Parathyroid adenoma (tissue), 2 donors: ENCODE measurements around the gene ORC6.

Experiments
- H2AFZ ChIP-seq: fragments of 300-600 bp; sonication (generic); one replicate; pipeline ENCODE4 v1.7.0; 2017; ENCODE audit warnings: antibody characterized with exemption, mild to moderate bottlenecking
- H3K27ac ChIP-seq: fragments of 300-600 bp; sonication (generic); one replicate; pipeline ENCODE4 v1.7.0; 2017
- H3K27me3 ChIP-seq: fragments of 300-600 bp; sonication (generic); one replicate; pipeline ENCODE4 v1.7.0; 2017; ENCODE audit warnings: low read length; ENCODE audit not compliant: control insufficient read depth, insufficient read depth
- H3K36me3 ChIP-seq: fragments of 300-600 bp; sonication (generic); one replicate; pipeline ENCODE4 v1.7.0; 2017; ENCODE audit warnings: low read length; ENCODE audit not compliant: control insufficient read depth, insufficient read depth
- H3K4me1 ChIP-seq: fragments of 300-600 bp; sonication (generic); one replicate; pipeline ENCODE4 v1.7.0; 2017; ENCODE audit warnings: control low read depth
- H3K4me2 ChIP-seq: fragments of 300-600 bp; sonication (generic); one replicate; pipeline ENCODE4 v1.7.0; 2017; ENCODE audit warnings: low read length
- H3K4me3 ChIP-seq: fragments of 300-600 bp; sonication (generic); one replicate; pipeline ENCODE4 v1.7.0; 2017; ENCODE audit warnings: low read depth, low read length
- H3K79me2 ChIP-seq: fragments of 300-600 bp; sonication (generic); one replicate; pipeline ENCODE4 v1.7.0; 2017; ENCODE audit warnings: control low read depth
- H3K9ac ChIP-seq: fragments of 300-600 bp; sonication (generic); one replicate; pipeline ENCODE4 v1.7.0; 2017; ENCODE audit warnings: mild to moderate bottlenecking
- H3K9me3 ChIP-seq: fragments of 300-600 bp; sonication (generic); one replicate; pipeline ENCODE4 v1.7.0; 2017; ENCODE audit warnings: low read length; ENCODE audit not compliant: control insufficient read depth
- CTCF ChIP-seq: fragments of 300-600 bp; sonication (generic); IDR thresholded peaks from one replicate; pipeline ENCODE4 v1.7.0; 2017; ENCODE audit warnings: antibody characterized with exemption, mild to moderate bottlenecking
- donor health status: primary hyperparathyroidism.

Gene ORC6

DNA sequence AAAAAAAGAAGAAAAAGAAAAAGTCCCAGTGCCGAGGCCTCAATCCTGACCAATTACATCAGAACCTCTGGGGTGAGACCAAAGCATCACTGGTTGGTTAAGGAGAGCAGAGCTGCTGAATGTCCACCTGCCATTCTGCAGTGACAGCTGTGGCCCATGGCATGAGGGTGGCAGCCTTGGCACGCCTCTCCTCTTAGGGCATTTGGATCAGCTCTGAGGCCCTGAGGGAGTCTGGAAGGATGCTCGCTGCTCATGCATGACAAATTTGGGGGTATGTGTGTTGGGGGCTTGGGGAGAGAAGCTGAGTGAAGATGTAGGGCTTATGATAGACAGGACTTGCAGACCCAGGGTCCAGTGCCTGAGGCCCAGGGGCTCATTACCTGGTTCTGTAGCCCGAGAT lies 32.4 kb downstream of the ORC6 start:
- H3K27me3 ChIP-seq, result no peaks in the 10 kb centered on the region
- H3K4me1 ChIP-seq, result no peaks in the 10 kb centered on the region
- no peak overlapping the region for H2AFZ ChIP-seq
- H3K9ac ChIP-seq, result no peak overlapping the region
- no peak overlapping the region for H3K27ac ChIP-seq
- no peak for TF ChIP-seq CTCF
- H3K79me2 ChIP-seq, result no peaks in the 10 kb centered on the region
- no peaks in the 10 kb centered on the region for H3K36me3 ChIP-seq
- no peak overlapping the region for H3K4me2 ChIP-seq
- no peak overlapping the region for H3K4me3 ChIP-seq
- H3K9me3 ChIP-seq, result no peaks in the 10 kb centered on the region

- Histone ChIP-seq H3K79me2 (no peaks in the 10 kb centered on the region), H3K9ac (no peak overlapping the region), H3K4me2 (no peak overlapping the region), H3K4me1 (no peaks in the 10 kb centered on the region), H3K9me3 (no peaks in the 10 kb centered on the region), H2AFZ (no peak overlapping the region), H3K27me3 (no peaks in the 10 kb centered on the region), H3K4me3 (no peak overlapping the region), H3K27ac (no peak overlapping the region), H3K36me3 (no peaks in the 10 kb centered on the region)
- TF ChIP-seq CTCF, result no peak
These were observed 37.7 kb downstream of the ORC6 start for GRCh38 chr16:46727184-46727583.

DNA sequence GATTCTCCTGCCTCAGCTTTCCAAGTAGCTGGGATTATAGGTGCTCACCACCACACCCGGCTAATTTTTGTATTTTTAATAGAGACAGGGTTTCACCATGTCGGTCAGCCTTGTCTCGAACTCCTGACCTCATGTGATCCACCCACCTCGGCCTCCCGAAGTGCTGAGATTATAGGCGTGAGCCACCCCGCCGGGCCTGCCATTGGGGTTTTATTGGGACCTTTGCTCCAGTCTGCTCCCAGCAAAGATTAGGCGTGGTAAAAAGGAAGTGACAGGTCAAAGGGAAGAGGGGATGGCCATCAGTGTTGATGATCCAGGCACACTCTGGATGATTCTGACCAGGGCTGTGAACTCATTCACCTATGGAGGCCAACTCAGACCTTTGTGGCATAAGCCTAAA lies 38.2 kb downstream of the ORC6 start:
- Histone ChIP-seq H3K36me3 (no peaks in the 10 kb centered on the region), H3K9me3 (no peaks in the 10 kb centered on the region), H3K79me2 (no peaks in the 10 kb centered on the region), H3K9ac (no peak overlapping the region), H3K27me3 (no peaks in the 10 kb centered on the region), H3K4me1 (no peaks in the 10 kb centered on the region), H3K4me2 (no peak overlapping the region), H3K27ac (no peak overlapping the region), H3K4me3 (no peak overlapping the region), H2AFZ (no peak overlapping the region)
- TF ChIP-seq CTCF, result no peak

DNA sequence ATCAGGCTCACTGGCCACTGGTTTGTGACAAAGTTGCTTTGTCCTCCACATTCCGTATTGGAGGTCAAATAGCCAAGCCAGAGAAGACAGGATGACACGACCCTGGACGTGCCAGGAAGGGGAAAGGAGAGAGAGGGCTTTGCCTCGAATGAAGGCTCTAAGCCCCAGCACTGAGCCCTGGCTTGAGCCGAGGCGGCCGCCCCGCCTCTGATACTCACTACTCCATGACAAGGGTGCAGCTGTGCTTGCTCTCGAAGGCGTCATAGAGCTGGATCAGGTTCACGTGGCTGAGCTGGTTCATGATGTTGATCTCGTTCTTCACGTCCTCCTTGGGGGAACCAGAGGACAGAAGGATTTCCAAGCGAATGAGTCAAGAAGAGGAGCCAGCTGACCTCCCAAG lies 39.3 kb downstream of the ORC6 start:
- Histone ChIP-seq H3K4me1 (no peaks in the 10 kb centered on the region), H3K27ac (no peak overlapping the region), H3K9ac (no peak overlapping the region), H3K4me3 (no peak overlapping the region), H3K9me3 (no peaks in the 10 kb centered on the region), H3K4me2 (no peak overlapping the region), H3K36me3 (no peaks in the 10 kb centered on the region), H3K79me2 (no peaks in the 10 kb centered on the region), H2AFZ (no peak overlapping the region), H3K27me3 (no peaks in the 10 kb centered on the region)
- no peak for TF ChIP-seq CTCF

DNA sequence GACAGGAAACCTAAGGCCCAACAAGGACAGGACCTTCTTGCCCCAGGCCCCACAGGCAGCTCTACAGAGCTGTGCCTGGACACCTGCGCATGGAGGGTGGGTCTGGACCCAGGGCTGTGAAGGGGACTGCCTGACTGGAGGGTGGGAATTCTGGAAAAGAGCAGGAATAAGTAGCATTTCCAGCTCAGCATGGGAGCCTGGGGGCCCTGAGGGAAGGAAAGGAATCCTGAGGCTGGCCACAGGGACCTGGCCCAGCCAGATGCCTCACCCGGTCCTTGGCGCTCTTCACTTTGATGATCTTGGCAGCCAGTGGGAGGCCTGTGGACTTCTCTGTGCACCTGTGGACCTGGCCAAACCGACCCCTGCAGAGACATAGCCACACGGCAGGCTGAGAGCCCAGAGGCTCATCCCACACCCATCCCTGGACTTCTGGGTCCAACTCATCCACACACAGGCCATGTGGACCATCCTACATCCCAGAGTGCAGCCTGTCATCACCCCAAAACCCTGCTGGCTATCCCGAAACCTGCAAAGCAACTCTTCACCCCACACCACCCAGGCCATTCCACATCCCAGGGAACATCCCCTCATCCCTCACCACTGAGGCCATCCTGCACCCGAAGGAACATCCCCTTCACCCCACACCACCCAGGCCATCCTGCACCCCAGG lies 40.0 kb downstream of the ORC6 start:
- no peak for TF ChIP-seq CTCF
- Histone ChIP-seq H3K79me2 (no peaks in the 10 kb centered on the region), H2AFZ (no peak overlapping the region)

More for the DNA sequence above, 40.0 kb downstream of the ORC6 start:
- Histone ChIP-seq H3K27me3 (no peaks in the 10 kb centered on the region), H3K9me3 (no peaks in the 10 kb centered on the region), H3K4me1 (no peaks in the 10 kb centered on the region), H3K4me2 (no peak overlapping the region), H3K36me3 (no peaks in the 10 kb centered on the region), H3K9ac (no peak overlapping the region), H3K27ac (no peak overlapping the region), H3K4me3 (no peak overlapping the region)
